BE2C (cell line): ENCODE measurements around the gene GRK4.

ENCODE experiments used
- DNase-seq: peaks from one replicate; pipeline ENCODE4 v3.0.0-alpha.2; 2020
- H3K27me3 ChIP-seq: fragments of 250-450 bp; sonication (Bioruptor Pico); 2 replicates; pipeline ENCODE4 v1.5.1; 2020; ENCODE audit warnings: mild to moderate bottlenecking
- H3K36me3 ChIP-seq: fragments of 250-450 bp; sonication (Bioruptor Pico); 2 replicates; pipeline ENCODE4 v1.5.1; 2020; ENCODE audit warnings: mild to moderate bottlenecking
- H3K4me1 ChIP-seq: fragments of 250-450 bp; sonication (Bioruptor Pico); 2 replicates; pipeline ENCODE4 v1.5.1; 2020
- H3K4me3 ChIP-seq: 2 replicates; pipeline ENCODE4 v1.5.1; 2011; ENCODE audit warnings: low read depth, low read length
- H3K9me3 ChIP-seq: fragments of 250-450 bp; sonication (Bioruptor Pico); 2 replicates; pipeline ENCODE4 v1.5.1; 2020
- CTCF ChIP-seq: IDR thresholded peaks from 2 replicates; pipeline ENCODE4 v1.5.1; 2012; ENCODE audit warnings: mild to moderate bottlenecking, low read depth, low read length

GRK4 gene

GRCh38 chr4:3025881-3026280, 62.5 kb downstream of the GRK4 start:
- no peaks in the 10 kb centered on the region for H3K4me1 ChIP-seq
- H3K27me3 ChIP-seq = no peaks in the 10 kb centered on the region
- no peak overlapping the region for H3K4me3 ChIP-seq
- H3K9me3 ChIP-seq = no peaks in the 10 kb centered on the region
- DNase-seq = no peak
- no peak for TF ChIP-seq CTCF
- no peaks in the 10 kb centered on the region for H3K36me3 ChIP-seq

- H3K27me3 ChIP-seq = no peaks in the 10 kb centered on the region
- H3K4me1 ChIP-seq = no peaks in the 10 kb centered on the region
- no peaks in the 10 kb centered on the region for H3K9me3 ChIP-seq
- TF ChIP-seq CTCF = no peak
- no peaks in the 10 kb centered on the region for H3K36me3 ChIP-seq
- DNase-seq = no peak
- H3K4me3 ChIP-seq = no peak overlapping the region
Measured at GRCh38 chr4:3026540-3026939, 63.2 kb downstream of the GRK4 start.

- H3K9me3 ChIP-seq = no peaks in the 10 kb centered on the region
- H3K4me1 ChIP-seq = no peaks in the 10 kb centered on the region
- H3K36me3 ChIP-seq = no peaks in the 10 kb centered on the region
- H3K27me3 ChIP-seq = no peaks in the 10 kb centered on the region
- H3K4me3 ChIP-seq = no peak overlapping the region
- no peak for TF ChIP-seq CTCF
- no peak for DNase-seq
Measured at GRCh38 chr4:3029464-3029863, 66.1 kb downstream of the GRK4 start.

GRCh38 chr4:3030566-3031356, 67.4 kb downstream of the GRK4 start:
- Histone ChIP-seq H3K9me3 (no peaks in the 10 kb centered on the region), H3K4me3 (no peak overlapping the region), H3K27me3 (no peaks in the 10 kb centered on the region), H3K4me1 (no peaks in the 10 kb centered on the region), H3K36me3 (no peaks in the 10 kb centered on the region)
- TF ChIP-seq CTCF = no peak
- no peak for DNase-seq

GRCh38 chr4:3031357-3032082, 68.1 kb downstream of the GRK4 start:
- no peaks in the 10 kb centered on the region for H3K36me3 ChIP-seq
- no peak for DNase-seq
- no peak overlapping the region for H3K4me3 ChIP-seq
- no peaks in the 10 kb centered on the region for H3K27me3 ChIP-seq
- H3K9me3 ChIP-seq = no peaks in the 10 kb centered on the region
- no peak for TF ChIP-seq CTCF
- no peaks in the 10 kb centered on the region for H3K4me1 ChIP-seq

GRCh38 chr4:3034231-3034630, 70.9 kb downstream of the GRK4 start:
- no peaks in the 10 kb centered on the region for H3K27me3 ChIP-seq
- H3K9me3 ChIP-seq = no peaks in the 10 kb centered on the region
- DNase-seq = no peak
- H3K36me3 ChIP-seq = no peaks in the 10 kb centered on the region
- no peak overlapping the region for H3K4me3 ChIP-seq
- no peak for TF ChIP-seq CTCF
- H3K4me1 ChIP-seq = no peaks in the 10 kb centered on the region
